Activated T-helper 1 cell treated with anti-CD3 and anti-CD28 coated beads, Interleukin-12 subunit alpha, Interleukin-12 subunit beta, Interleukin-2, Interleukin-4 antibody, amounts not matched to agents 30 ng/mL and 10 ng/mL and 1 ng/mL, durations not matched to agents 14 hours and 24 hours and 36 hours (primary cell): ENCODE results near the gene ZNF597. TPM values are rescaled to one million over a fixed set of nuclear protein-coding genes. Genes with fewer than 3 reads are reported as not detected.

Experiments
- DNase-seq: peaks from one replicate; pipeline ENCODE4 v3.0.0; 2021; ENCODE audit warnings: low spot score
- H3K27ac Mint-ChIP-seq: one replicate; pipeline ENCODE4 v1.8.0; 2021; ENCODE audit warnings: mild to moderate bottlenecking, mixed read lengths
- H3K27me3 Mint-ChIP-seq: one replicate; pipeline ENCODE4 v1.8.0; 2022; ENCODE audit warnings: mild to moderate bottlenecking, moderate library complexity, mixed read lengths; ENCODE audit not compliant: insufficient read depth
- H3K36me3 Mint-ChIP-seq: one replicate; pipeline ENCODE4 v1.8.0; 2021; ENCODE audit warnings: low read depth, mixed read lengths
- H3K4me1 Mint-ChIP-seq: one replicate; pipeline ENCODE4 v1.8.0; 2021; ENCODE audit warnings: low read depth, mixed read lengths
- H3K4me3 Mint-ChIP-seq: one replicate; pipeline ENCODE4 v1.8.0; 2021; ENCODE audit warnings: mild to moderate bottlenecking, moderate library complexity, mixed read lengths
- H3K9me3 Mint-ChIP-seq: one replicate; pipeline ENCODE4 v1.8.0; 2021; ENCODE audit warnings: mixed read lengths
- intact Hi-C: fragments of 100-400 bp; cut with micrococcal nuclease; formaldehyde crosslinking; loops from one replicate; pipeline ENCODE4 v1.15.1; 2024
- total RNA-seq: library from RNA; stranded (reverse); gene quantifications from 2 replicates; pipeline ENCODE4 v1.2.3, GENCODE V29; 2022

The ZNF597 gene
- total RNA-seq, 1 donor from 2014 or later, result 2.6 TPM

DNA sequence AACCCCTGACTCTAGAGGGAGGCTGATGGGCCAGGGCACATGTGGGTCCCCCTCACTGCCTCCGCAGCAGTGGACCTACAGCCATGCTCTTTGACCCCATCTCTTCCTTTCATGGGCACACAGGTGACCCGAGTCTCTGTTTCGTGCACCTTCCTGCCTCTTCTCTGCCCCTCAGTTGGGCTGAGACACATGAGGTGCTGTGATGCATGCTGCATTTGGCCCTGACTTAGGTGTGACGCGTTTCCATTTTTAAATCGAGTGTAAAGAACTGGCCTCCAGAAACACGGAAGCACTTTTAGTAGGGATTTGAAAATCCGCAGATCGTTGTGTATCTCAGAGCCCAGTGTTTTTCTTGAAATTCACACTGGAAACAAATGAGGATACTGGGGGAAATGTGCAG, 27.4 kb upstream of the ZNF597 start:
- H3K9me3 Mint-ChIP-seq, result no peaks in the 10 kb centered on the region
- no peak for DNase-seq
- no peaks in the 10 kb centered on the region for H3K27me3 Mint-ChIP-seq
- H3K4me1 Mint-ChIP-seq, result peaks cover 20% of the 10 kb centered on the region
- no peak overlapping the region for H3K4me3 Mint-ChIP-seq
- no peak overlapping the region for H3K27ac Mint-ChIP-seq
- peaks cover 5% of the 10 kb centered on the region for H3K36me3 Mint-ChIP-seq
- intact Hi-C loops, result no loop called here

DNA sequence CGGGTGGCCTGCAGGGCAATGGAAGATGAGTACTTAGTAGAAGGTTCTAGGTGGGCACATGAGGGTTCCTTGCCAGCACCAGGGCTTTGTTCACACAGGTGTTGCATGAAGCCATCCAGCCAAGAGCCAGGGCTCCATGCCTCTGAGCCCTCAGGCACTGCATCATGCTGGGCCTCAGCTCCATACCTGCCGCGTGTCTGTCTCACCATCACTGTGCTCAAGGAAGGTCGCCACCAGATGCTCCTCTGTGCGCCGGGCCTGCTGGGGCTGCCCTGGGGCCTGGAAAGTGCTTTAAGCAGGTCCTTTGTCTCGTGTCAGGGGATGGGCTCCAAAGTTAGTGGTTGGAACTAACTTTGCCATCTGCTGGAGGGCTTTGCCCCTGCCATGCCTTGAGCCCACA, 26.4 kb upstream of the ZNF597 start:
- Mint-ChIP-seq H3K9me3 (no peaks in the 10 kb centered on the region), H3K4me3 (no peak overlapping the region), H3K36me3 (peaks cover 7% of the 10 kb centered on the region), H3K4me1 (peaks cover 20% of the 10 kb centered on the region), H3K27ac (no peak overlapping the region), H3K27me3 (no peaks in the 10 kb centered on the region)
- intact Hi-C loops, result no loop called here
- no peak for DNase-seq

DNA sequence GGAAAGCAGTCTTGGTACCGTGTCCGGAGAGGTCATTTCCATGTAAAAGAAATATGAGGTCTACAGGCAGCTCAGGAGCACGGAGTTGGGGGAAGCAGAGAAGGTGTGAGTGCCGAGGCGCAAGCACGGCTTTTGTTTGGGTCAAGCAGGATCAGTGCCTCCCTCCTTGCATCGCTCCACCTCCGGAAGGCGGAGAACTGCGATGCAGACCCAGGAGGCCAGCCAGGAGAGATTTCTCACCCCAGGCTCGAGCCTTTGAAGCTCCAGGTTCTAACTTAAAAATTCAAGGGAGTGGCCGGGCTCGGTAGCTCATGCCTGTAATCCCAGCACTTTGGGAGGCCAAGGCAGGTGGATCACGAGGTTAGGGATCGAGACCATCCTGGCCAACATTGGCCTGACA, 25.2 kb upstream of the ZNF597 start:
- peaks cover 25% of the 10 kb centered on the region for H3K4me1 Mint-ChIP-seq
- no peaks in the 10 kb centered on the region for H3K9me3 Mint-ChIP-seq
- peaks cover 7% of the 10 kb centered on the region for H3K36me3 Mint-ChIP-seq
- intact Hi-C loops, result no loop called here
- no peaks in the 10 kb centered on the region for H3K27me3 Mint-ChIP-seq
- H3K27ac Mint-ChIP-seq, result no peak overlapping the region
- no peak for DNase-seq
- H3K4me3 Mint-ChIP-seq, result no peak overlapping the region

DNA sequence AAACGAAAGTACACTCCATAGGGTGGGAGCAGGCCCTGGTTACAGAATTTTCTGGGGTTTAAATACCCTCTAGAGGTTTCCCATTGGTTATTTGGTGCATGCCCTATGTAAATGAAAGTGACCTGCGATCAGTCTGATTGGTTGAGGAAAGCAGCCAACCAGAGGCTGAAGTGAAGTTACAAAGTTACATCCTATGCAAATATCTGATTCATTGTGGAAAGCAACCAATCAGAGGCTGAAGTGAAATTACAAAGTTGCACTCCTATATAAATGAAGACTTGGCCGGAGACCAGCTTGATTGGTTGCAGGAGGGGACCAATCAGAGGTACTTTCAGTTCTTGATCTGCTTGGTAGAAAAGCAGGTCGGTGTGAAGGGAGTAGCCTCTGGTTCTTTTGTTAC, 24.6 kb upstream of the ZNF597 start:
- H3K4me1 Mint-ChIP-seq, result peaks cover 19% of the 10 kb centered on the region
- H3K27me3 Mint-ChIP-seq, result no peaks in the 10 kb centered on the region
- intact Hi-C loops, result no loop called here
- no peaks in the 10 kb centered on the region for H3K9me3 Mint-ChIP-seq
- no peak overlapping the region for H3K4me3 Mint-ChIP-seq
- DNase-seq, result no peak
- peaks cover 6% of the 10 kb centered on the region for H3K36me3 Mint-ChIP-seq
- no peak overlapping the region for H3K27ac Mint-ChIP-seq

DNA sequence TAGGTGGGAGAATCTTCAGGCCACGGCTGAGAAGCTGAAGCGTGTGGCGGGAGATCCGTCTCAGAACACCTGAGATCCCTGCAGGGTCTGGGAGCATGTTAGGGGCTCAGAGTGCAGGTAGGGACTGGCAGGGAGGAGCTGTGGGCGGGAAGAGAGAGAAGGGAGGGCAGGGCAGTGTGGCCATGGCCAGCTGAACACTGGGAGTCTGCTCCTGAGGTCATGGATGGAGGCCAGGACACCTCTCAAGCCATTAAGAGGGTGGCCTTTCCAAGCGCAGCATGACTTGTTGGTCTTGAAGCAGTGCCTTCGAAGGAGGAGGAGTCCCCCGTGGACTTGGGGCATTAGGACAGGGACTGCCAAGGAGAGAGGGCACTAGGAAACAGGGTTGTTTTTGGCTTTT, 23.9 kb upstream of the ZNF597 start:
- no peaks in the 10 kb centered on the region for H3K9me3 Mint-ChIP-seq
- H3K4me3 Mint-ChIP-seq, result no peak overlapping the region
- no peak for DNase-seq
- H3K4me1 Mint-ChIP-seq, result peaks cover 19% of the 10 kb centered on the region
- H3K27ac Mint-ChIP-seq, result no peak overlapping the region
- intact Hi-C loops, result no loop called here
- no peaks in the 10 kb centered on the region for H3K27me3 Mint-ChIP-seq
- peaks cover 3% of the 10 kb centered on the region for H3K36me3 Mint-ChIP-seq

DNA sequence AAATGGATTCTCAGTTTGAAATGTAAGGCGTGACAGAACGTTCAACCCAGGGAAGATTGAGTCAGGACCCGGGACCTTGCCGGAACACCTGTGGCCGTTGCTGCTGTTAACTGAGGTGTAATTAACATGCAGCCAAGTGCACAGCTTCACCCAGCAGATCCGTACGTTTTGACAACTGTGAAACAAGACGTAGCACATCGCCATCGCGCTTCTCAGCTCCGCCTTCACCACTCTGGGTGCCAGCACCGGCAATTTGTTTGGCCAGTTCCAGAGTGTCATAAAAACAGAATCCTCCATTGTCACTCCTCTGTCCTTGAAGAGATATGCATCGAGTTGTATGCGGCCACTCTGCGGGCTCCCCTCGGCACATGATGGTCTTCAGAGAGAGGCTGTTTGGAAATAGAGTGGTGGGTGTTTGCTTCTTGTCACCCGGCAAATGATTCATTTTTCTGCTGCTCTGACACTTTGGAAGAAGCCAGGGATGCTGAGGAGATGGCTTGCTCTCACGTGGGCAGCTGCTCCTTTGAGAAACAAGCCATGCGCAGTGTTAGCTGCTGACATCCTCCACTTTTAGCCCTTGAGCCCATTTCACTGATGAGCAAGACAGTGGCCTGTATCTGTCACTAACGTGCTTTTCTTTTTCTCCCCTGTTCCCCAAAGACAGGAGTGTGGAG, 22.7 kb upstream of the ZNF597 start:
- Mint-ChIP-seq H3K4me3 (no peak overlapping the region), H3K4me1 (peaks cover 26% of the 10 kb centered on the region), H3K36me3 (peaks cover 3% of the 10 kb centered on the region), H3K27me3 (no peaks in the 10 kb centered on the region), H3K9me3 (no peaks in the 10 kb centered on the region), H3K27ac (no peak overlapping the region)
- intact Hi-C loops, result no loop called here
- no peak for DNase-seq

DNA sequence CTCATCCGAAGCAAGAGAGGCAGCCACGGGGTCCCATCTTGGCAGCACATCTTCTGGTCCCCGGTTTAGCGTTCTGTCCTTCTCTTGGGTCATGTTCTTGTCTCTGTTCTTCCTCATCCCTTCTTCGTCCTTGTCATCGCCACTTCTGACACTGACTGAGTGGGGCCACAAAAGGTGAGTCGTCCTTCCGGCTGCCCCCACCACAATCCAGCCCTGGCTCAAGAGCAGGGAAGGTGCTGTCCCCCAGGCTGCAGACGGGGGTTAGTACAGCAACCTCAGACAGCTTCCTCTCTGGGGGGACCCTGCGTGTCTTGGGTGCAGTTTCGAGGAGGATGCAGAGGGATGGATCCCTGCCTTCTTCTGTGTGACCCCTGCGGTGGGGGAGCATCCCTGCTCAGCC, 22.0 kb upstream of the ZNF597 start:
- Mint-ChIP-seq H3K27ac (no peak overlapping the region), H3K9me3 (no peaks in the 10 kb centered on the region), H3K4me1 (peaks cover 31% of the 10 kb centered on the region), H3K36me3 (peaks cover 3% of the 10 kb centered on the region), H3K27me3 (no peaks in the 10 kb centered on the region), H3K4me3 (no peak overlapping the region)
- no peak for DNase-seq
- intact Hi-C loops, result no loop called here

DNA sequence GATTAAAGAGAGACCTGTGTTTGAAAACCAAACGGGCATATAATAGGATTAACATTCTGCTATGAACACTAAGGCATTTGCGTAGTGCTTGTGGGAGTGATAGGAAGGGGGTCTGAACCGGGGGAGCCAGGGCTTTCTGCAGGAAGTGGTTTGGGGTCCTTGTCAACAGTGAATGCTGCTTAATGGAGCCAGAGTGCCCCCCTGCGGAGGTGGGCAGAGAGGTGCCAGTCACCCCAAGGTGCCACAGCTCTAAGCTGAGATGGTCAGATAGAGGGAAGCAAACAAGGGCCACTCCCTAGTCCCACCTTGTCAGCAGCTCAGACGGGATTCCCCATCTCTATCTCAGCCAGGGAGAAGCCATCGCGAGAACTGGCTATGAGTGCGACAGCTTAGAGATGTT, 17.8 kb upstream of the ZNF597 start:
- Mint-ChIP-seq H3K27me3 (no peaks in the 10 kb centered on the region), H3K36me3 (peaks cover 6% of the 10 kb centered on the region), H3K27ac (no peak overlapping the region), H3K4me3 (no peak overlapping the region), H3K9me3 (no peaks in the 10 kb centered on the region), H3K4me1 (peaks cover 45% of the 10 kb centered on the region)
- DNase-seq, result no peak
- intact Hi-C loops, result no loop called here

DNA sequence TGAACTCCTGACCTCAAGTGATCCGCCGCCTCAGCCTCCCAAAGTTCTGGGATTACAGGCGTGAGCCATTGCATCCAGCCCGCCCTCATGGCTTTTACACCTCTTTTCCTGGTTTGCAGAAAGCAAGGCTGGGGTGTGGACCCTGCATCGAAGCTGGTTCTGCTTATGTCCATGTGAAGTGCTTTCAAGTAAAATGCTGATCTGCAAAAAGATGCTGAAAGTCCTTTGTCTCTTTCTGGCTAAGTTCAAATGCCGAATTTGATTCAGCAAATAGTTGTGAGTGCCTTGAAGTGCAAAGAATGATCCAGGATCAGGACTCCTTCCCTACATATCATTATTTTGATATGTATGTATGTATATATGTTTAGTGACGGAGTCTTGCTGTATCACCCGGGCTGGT, 17.3 kb upstream of the ZNF597 start:
- Mint-ChIP-seq H3K4me3 (peak overlapping the region; percentile 27), H3K9me3 (no peaks in the 10 kb centered on the region), H3K27ac (no peak overlapping the region), H3K27me3 (no peaks in the 10 kb centered on the region), H3K4me1 (peaks cover 47% of the 10 kb centered on the region), H3K36me3 (peaks cover 8% of the 10 kb centered on the region)
- intact Hi-C loops, result no loop called here
- DNase-seq, result no peak

DNA sequence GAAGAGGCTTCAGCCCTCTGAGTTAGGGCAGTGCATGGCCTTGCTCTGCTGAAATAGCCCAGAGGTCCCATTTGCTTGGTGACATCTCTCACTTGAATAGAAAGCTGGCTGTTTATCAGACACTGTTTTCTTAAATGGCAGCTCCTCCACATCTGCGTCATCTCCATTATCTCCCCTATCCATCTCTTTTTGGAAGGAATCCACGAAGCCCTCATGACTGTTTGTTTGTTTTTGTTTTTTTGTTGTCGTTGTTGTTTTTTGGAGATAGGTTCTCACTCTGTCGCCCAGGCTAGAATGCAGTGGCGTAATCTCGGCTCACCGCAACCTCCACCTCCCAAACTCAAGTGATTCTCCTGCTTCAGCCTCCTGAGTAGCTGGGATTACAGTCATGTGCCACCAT, 16.8 kb upstream of the ZNF597 start:
- H3K4me3 Mint-ChIP-seq, result peak overlapping the region; percentile 86
- H3K27me3 Mint-ChIP-seq, result no peaks in the 10 kb centered on the region
- no peak for DNase-seq
- intact Hi-C loops, result no loop called here
- peaks cover 47% of the 10 kb centered on the region for H3K4me1 Mint-ChIP-seq
- peaks cover 6% of the 10 kb centered on the region for H3K36me3 Mint-ChIP-seq
- H3K27ac Mint-ChIP-seq, result no peak overlapping the region
- no peaks in the 10 kb centered on the region for H3K9me3 Mint-ChIP-seq

DNA sequence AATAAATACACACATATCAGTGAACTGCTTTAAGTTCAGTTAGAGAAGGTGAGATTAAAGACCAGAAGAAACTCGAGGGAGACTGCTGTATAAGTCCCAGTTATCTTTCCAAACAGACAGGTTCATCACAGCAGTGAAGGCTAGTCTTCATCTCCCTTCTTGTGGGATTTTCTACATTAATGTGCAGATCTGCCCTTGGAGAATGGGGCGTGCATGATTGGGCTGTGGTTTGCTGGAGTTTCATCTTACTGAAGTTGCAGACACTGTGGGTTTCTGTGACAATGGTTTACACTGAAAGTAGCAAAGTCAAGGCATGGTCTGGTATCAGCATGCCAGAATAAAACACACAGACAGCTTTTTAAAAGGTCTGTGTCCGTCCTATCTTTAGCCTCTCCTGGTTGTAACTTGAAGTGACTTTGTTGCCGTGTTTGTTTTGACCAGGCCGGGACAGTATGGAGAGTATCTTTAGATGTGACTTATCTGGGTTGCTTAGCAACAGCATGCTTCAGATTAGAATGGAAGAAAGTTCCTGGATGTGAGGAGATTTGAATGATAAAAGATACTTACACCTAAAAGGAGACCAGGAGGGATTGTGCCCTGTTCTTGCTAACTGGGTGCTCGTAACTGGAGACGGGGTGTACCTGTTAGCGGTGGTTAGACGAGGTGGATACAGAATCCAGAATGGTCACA, 16.2 kb upstream of the ZNF597 start:
- no peaks in the 10 kb centered on the region for H3K27me3 Mint-ChIP-seq

DNA sequence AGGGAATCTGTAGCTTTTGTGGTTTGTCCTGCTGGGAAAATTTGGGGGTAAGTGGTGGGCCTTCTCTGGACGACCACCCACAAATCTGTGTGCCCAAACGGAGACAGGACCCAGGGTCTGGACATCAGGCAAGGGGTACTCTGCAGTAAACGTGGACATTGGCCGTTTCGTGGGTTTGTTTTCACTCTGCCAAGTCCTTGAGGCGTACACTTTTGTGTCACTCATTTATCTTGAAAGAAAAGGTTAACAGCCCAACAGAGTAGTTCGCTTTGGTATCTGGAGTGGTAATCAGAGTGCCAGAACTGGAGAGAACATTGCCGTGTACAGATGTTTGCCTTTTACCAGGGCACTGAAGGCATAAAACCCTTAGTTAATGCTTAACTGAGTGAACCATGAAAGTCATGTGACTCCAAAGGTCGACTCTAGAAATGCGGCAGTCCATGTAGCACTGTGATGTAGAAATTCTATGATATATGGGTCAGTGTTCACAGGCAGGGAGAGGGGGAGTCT, 15.6 kb upstream of the ZNF597 start:
- Mint-ChIP-seq H3K27me3 (no peaks in the 10 kb centered on the region), H3K4me3 (peak overlapping the region; percentile 86), H3K36me3 (peaks cover 6% of the 10 kb centered on the region), H3K4me1 (peaks cover 42% of the 10 kb centered on the region), H3K27ac (peak overlapping the region; percentile 37), H3K9me3 (no peaks in the 10 kb centered on the region)
- intact Hi-C loops, result loop anchor here (1.0 to 2.0 kb wide), 3 partner anchors 41 to 152 kb away; partner anchors contain the start of genes SLX4, ZNF174 and ZSCAN32
- DNase-seq, result no peak

More for the DNA sequence above, 16.2 kb upstream of the ZNF597 start:
- peak overlapping the region; percentile 86 for H3K4me3 Mint-ChIP-seq
- DNase-seq, result peak; percentile 20
- H3K27ac Mint-ChIP-seq, result peak overlapping the region; percentile 37
- peaks cover 47% of the 10 kb centered on the region for H3K4me1 Mint-ChIP-seq
- no peaks in the 10 kb centered on the region for H3K9me3 Mint-ChIP-seq
- intact Hi-C loops, result loop anchor here (1.0 to 2.0 kb wide), 2 partner anchors 41 to 151 kb away; partner anchors contain the start of gene SLX4
- peaks cover 6% of the 10 kb centered on the region for H3K36me3 Mint-ChIP-seq

DNA sequence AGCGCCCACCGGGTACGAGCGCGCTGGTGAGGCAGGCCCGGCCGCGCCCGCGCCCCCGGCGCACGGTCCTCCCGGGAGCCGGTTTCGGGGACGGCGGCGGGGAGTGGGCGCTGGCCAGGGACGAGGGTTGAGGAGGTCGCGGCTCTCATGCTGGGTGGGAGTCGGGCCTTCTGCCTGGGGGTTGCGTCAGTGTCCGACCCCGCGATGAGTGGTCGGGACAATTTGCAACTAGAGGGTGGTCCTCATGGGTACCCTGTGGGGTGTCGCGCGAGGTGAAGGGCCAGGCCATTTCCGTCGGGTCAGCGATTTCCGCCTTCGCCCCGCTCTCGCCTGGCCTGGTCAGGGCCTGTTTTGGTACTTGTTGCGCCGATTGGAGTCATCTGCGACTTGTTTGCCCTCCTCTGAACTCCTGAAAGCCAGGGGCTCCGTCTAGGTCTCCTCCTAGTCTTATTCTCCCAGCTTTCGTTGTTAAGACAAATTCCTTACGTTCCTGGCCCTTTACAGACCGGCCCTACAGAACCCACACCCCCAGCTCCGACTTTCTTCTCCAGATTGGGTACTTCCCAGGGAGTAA, 15.1 kb upstream of the ZNF597 start:
- H3K27me3 Mint-ChIP-seq, result no peaks in the 10 kb centered on the region
- H3K4me1 Mint-ChIP-seq, result peaks cover 42% of the 10 kb centered on the region
- H3K4me3 Mint-ChIP-seq, result peak overlapping the region; percentile 86
- peaks cover 5% of the 10 kb centered on the region for H3K36me3 Mint-ChIP-seq
- no peak for DNase-seq
- peak overlapping the region; percentile 37 for H3K27ac Mint-ChIP-seq
- intact Hi-C loops, result loop anchor here (1.0 to 2.0 kb wide), 2 partner anchors 57 to 152 kb away; partner anchors contain the start of genes SLX4, ZNF174 and ZSCAN32
- H3K9me3 Mint-ChIP-seq, result no peaks in the 10 kb centered on the region
